Right lobe of liver (tissue), 4 donors: ENCODE measurements around the gene KCND3.

Experiments
- POLR2A ChIP-seq: fragments of 450-650 bp; IDR thresholded peaks from one replicate; pipeline ENCODE4 v1.6.1; 2017; ENCODE audit warnings: antibody characterized with exemption, mild to moderate bottlenecking
- TF ChIP-seq, protein P1 (sequence below), 4 donors: fragments of 200-600 bp in 3 of 4; fragments of 450-650 bp in 1 of 4; IDR thresholded peaks; one replicate each; pipeline versions ENCODE4 v1.5.1 to v1.8.0; 2016 to 2022; ENCODE audit warnings: antibody characterized with exemption in 4 of 4, mild to moderate bottlenecking in 2 of 4
- donor health status: DM: no; HTN: no; CAD: no.
- donor health status: DM: no; HTN: no; CAD: no.
- donor health status: DM: no; HTN: yes; CAD: no.

- TF ChIP-seq, protein P1, sequence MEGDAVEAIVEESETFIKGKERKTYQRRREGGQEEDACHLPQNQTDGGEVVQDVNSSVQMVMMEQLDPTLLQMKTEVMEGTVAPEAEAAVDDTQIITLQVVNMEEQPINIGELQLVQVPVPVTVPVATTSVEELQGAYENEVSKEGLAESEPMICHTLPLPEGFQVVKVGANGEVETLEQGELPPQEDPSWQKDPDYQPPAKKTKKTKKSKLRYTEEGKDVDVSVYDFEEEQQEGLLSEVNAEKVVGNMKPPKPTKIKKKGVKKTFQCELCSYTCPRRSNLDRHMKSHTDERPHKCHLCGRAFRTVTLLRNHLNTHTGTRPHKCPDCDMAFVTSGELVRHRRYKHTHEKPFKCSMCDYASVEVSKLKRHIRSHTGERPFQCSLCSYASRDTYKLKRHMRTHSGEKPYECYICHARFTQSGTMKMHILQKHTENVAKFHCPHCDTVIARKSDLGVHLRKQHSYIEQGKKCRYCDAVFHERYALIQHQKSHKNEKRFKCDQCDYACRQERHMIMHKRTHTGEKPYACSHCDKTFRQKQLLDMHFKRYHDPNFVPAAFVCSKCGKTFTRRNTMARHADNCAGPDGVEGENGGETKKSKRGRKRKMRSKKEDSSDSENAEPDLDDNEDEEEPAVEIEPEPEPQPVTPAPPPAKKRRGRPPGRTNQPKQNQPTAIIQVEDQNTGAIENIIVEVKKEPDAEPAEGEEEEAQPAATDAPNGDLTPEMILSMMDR (IDR thresholded peaks at IDR 0.05), result no peak
- peak; percentile 16 for TF ChIP-seq POLR2A
Measured at GRCh38 chr1:111989531-111990025, at the start of gene KCND3.
